DND-41 (cell line): ENCODE results near the gene COG2.

Source experiments
- ATAC-seq: fragments of 200-7000 bp; cut with Tn5 transposase; 3 replicates; pipeline ENCODE4 v1.9.1; 2021; ENCODE audit warnings: low read depth; ENCODE audit not compliant: insufficient read depth
- DNase-seq: peaks from one replicate; pipeline ENCODE4 v3.0.0-alpha.2; 2020
- H2AFZ ChIP-seq: 2 replicates; pipeline ENCODE4 v1.6.0; 2012; ENCODE audit warnings: low read depth, low read length
- H3K27ac ChIP-seq: 2 replicates; pipeline ENCODE4 v1.5.1; 2012; ENCODE audit warnings: low read length, inconsistent platforms
- H3K27me3 ChIP-seq: fragments of 200-600 bp; sonication (generic); 2 replicates; pipeline ENCODE4 v1.6.0; 2012; ENCODE audit warnings: low read length, mild to moderate bottlenecking, inconsistent platforms; ENCODE audit not compliant: insufficient read depth, poor library complexity
- H3K36me3 ChIP-seq: 2 replicates; pipeline ENCODE4 v1.5.1; 2012; ENCODE audit warnings: low read length, inconsistent platforms; ENCODE audit not compliant: insufficient read depth
- H3K4me1 ChIP-seq: 2 replicates; pipeline ENCODE4 v1.5.1; 2012; ENCODE audit warnings: mild to moderate bottlenecking, low read length; ENCODE audit not compliant: insufficient read depth
- H3K4me2 ChIP-seq: 2 replicates; pipeline ENCODE4 v1.6.0; 2012; ENCODE audit warnings: mild to moderate bottlenecking, moderate library complexity, low read length, inconsistent platforms; ENCODE audit not compliant: insufficient read depth
- H3K4me3 ChIP-seq, 2 experiments: fragments of 200-600 bp in 1 of 2; shearing (Covaris generic) in 1 of 2; 2 replicates each; pipeline ENCODE4 v1.5.1; 2012 to 2016; ENCODE audit warnings: inconsistent platforms in 2 of 2, low read length in 2 of 2, mild to moderate bottlenecking in 2 of 2, low read depth in 1 of 2, moderate library complexity in 1 of 2
- H3K79me2 ChIP-seq: 2 replicates; pipeline ENCODE4 v1.6.0; 2012; ENCODE audit warnings: low read length, inconsistent platforms; ENCODE audit not compliant: insufficient read depth
- H3K9ac ChIP-seq: 2 replicates; pipeline ENCODE4 v1.6.0; 2012; ENCODE audit warnings: low read depth, mild to moderate bottlenecking, inconsistent platforms, low read length, moderate library complexity
- H3K9me3 ChIP-seq: 2 replicates; pipeline ENCODE4 v1.5.1; 2012; ENCODE audit warnings: low read length, moderate library complexity, mild to moderate bottlenecking, inconsistent platforms; ENCODE audit not compliant: insufficient read depth, severe bottlenecking
- H4K20me1 ChIP-seq: 2 replicates; pipeline ENCODE4 v1.6.0; 2012; ENCODE audit warnings: low read length; ENCODE audit not compliant: insufficient read depth
- CTCF ChIP-seq: IDR thresholded peaks from 2 replicates; pipeline ENCODE4 v1.5.1; 2012; ENCODE audit warnings: borderline replicate concordance, low read length, moderate library complexity, mild to moderate bottlenecking; ENCODE audit not compliant: poor library complexity, severe bottlenecking; ENCODE audit errors: extremely low read depth
- EZH2 ChIP-seq: IDR thresholded peaks from 3 replicates; pipeline ENCODE4 v1.6.1; 2012; ENCODE audit warnings: borderline replicate concordance, low read depth, mild to moderate bottlenecking, moderate library complexity, low read length, inconsistent platforms; ENCODE audit not compliant: severe bottlenecking

The COG2 gene

GRCh38 chr1:230681599-230681998, 39.3 kb downstream of the COG2 start:
- H3K36me3 ChIP-seq, result peaks cover 87% of the 10 kb centered on the region

GRCh38 chr1:230682274-230682673, 40.0 kb downstream of the COG2 start:
- Histone ChIP-seq H3K9me3 (no peaks in the 10 kb centered on the region), H3K27ac (no peak overlapping the region), H3K4me1 (no peaks in the 10 kb centered on the region), H3K4me3 (no peak overlapping the region), H3K27me3 (no peaks in the 10 kb centered on the region), H3K36me3 (peaks cover 87% of the 10 kb centered on the region), H3K4me2 (no peak overlapping the region), H2AFZ (no peak overlapping the region), H3K9ac (no peak overlapping the region), H4K20me1 (no peaks in the 10 kb centered on the region), H3K79me2 (no peaks in the 10 kb centered on the region)
- DNase-seq (no peak), ATAC-seq (no peak)
- TF ChIP-seq CTCF (no peak), EZH2 (no peak)

More at GRCh38 chr1:230681599-230681998, 39.3 kb downstream of the COG2 start:
- Histone ChIP-seq H3K9me3 (no peaks in the 10 kb centered on the region), H3K4me2 (no peak overlapping the region), H3K9ac (no peak overlapping the region), H3K27me3 (no peaks in the 10 kb centered on the region), H4K20me1 (no peaks in the 10 kb centered on the region), H3K4me1 (no peaks in the 10 kb centered on the region), H3K4me3 (no peak overlapping the region), H3K27ac (no peak overlapping the region), H3K79me2 (no peaks in the 10 kb centered on the region), H2AFZ (no peak overlapping the region)
- no peak for TF ChIP-seq CTCF
- no peak for TF ChIP-seq EZH2
- ATAC-seq (no peak), DNase-seq (no peak)

GRCh38 chr1:230682882-230683610, 40.8 kb downstream of the COG2 start:
- ATAC-seq (no peak), DNase-seq (no peak)
- Histone ChIP-seq H2AFZ (no peak overlapping the region), H3K9ac (no peak overlapping the region), H3K4me3 (no peak overlapping the region), H3K9me3 (no peaks in the 10 kb centered on the region), H3K36me3 (peaks cover 88% of the 10 kb centered on the region), H3K79me2 (no peaks in the 10 kb centered on the region), H3K27me3 (no peaks in the 10 kb centered on the region), H3K27ac (no peak overlapping the region), H4K20me1 (no peaks in the 10 kb centered on the region), H3K4me1 (no peaks in the 10 kb centered on the region), H3K4me2 (no peak overlapping the region)
- TF ChIP-seq CTCF (no peak), EZH2 (no peak)
